GM10266 (cell line): Measurements from ENCODE around the gene LRCOL1.

Source experiments
- DNase-seq: peaks from one replicate; pipeline ENCODE4 v3.0.0; 2012; ENCODE audit errors: extremely low spot score
- TF ChIP-seq, protein P1 (sequence below): IDR thresholded peaks from 2 replicates; pipeline ENCODE4 v1.5.1; 2012; ENCODE audit warnings: mild to moderate bottlenecking, low read depth; ENCODE audit not compliant: control insufficient read depth, insufficient read depth; ENCODE audit errors: missing control alignments

The LRCOL1 gene

DNA sequence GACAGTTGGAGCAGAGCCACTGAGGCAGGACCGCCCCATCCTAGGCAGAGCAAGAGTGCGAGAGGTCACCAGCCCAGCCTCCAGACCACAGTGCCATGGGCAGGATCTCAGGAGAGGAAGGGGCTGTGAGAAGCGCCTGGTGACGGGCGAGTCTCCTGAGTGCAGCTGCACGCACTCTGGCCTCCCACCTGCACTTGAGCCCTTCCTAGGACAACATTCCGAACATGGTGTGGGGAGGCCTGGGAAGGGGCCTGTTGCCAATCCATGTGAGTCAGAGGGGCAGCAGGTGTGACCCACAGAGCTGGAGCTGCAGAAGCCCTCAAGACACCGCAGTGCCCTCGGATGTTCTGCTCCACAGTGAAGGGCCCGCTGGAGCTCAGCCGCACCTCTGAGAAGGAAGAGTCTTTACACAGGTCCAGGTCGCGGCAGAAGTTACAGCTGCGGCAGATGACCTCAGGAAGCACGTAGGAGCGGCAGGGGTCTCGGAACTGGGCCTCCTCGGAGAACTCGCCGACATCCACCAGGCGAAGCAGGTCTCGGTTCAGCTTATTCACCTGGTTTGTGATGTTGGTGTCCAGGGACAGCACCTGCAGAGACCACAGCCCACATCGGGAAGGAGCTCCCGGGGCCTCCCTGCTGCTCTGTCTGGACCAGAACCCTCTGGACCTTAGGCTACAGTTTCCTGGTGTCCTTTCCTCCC, 15.5 kb upstream of the LRCOL1 start:
- TF ChIP-seq, protein P1, sequence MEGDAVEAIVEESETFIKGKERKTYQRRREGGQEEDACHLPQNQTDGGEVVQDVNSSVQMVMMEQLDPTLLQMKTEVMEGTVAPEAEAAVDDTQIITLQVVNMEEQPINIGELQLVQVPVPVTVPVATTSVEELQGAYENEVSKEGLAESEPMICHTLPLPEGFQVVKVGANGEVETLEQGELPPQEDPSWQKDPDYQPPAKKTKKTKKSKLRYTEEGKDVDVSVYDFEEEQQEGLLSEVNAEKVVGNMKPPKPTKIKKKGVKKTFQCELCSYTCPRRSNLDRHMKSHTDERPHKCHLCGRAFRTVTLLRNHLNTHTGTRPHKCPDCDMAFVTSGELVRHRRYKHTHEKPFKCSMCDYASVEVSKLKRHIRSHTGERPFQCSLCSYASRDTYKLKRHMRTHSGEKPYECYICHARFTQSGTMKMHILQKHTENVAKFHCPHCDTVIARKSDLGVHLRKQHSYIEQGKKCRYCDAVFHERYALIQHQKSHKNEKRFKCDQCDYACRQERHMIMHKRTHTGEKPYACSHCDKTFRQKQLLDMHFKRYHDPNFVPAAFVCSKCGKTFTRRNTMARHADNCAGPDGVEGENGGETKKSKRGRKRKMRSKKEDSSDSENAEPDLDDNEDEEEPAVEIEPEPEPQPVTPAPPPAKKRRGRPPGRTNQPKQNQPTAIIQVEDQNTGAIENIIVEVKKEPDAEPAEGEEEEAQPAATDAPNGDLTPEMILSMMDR, result no peak
- DNase-seq, result no peak

DNA sequence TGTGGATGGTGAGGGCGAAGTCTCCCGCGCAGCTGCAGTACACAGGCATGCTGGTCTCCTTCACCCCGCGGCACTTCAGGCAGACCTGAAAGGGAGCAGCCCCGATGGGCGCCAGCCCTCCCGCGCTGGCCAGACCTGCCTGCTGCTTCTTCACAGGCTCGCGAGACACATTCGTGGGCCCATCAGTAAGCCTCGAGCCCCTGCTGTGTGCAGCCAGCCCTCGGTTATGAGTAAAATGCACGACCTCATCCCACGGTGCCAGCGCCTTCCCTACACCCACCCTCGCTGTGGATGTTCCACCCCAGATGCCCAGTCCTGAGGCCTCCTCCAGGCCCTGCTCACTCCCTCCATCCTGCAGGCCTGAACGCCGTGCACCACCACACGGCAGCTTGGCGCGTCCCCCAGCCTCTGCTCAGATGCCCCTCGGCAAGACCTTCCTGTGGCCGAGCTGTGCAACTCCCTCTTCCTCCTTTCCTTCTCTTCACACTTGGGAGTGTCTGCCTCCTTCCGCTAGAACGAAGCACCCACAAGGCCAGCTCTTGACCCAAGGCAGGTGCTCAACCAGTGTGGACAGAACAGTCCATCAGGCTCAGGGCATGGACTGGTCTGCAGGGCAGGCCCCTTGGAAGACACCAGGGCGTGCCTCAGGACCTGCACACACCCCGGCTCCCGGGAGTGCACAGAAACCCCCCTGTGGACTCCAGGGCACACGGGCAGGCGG, 14.7 kb upstream of the LRCOL1 start:
- no peak for DNase-seq
- TF ChIP-seq, protein P1, result no peak

DNA sequence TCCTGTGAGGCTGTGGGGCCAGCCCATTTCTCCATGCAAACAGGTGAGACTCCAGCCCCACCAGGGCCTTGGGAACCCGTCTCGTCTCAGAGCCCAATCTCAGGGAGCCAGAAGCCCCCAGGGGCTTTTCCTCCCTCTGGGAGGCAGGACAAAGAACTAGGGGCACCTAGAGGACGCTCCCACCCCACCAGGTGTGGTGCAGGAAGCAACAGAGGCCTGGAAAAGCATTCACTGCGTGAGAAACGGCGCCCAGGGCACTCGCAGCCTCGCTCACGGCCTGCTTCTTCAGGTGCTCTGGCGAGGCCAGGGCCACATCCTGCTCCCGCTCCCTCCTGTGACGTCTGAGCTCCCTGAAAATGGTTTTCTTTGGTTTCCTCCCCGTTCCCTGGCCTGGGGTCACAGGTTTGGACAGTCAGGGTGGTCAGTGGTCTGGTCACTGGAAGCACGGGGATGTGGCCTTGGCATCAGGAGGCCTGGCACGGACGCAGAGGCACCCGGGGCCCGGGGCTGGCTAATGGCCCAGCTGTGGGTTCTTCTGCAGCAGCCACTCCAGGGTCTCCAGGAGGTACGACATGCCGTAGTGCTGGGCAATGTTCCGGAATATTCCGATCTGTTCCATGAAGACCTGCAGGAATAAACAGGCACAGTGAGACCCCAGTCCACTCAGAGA, 13.9 kb upstream of the LRCOL1 start:
- DNase-seq, result no peak
- TF ChIP-seq, protein P1, result no peak

DNA sequence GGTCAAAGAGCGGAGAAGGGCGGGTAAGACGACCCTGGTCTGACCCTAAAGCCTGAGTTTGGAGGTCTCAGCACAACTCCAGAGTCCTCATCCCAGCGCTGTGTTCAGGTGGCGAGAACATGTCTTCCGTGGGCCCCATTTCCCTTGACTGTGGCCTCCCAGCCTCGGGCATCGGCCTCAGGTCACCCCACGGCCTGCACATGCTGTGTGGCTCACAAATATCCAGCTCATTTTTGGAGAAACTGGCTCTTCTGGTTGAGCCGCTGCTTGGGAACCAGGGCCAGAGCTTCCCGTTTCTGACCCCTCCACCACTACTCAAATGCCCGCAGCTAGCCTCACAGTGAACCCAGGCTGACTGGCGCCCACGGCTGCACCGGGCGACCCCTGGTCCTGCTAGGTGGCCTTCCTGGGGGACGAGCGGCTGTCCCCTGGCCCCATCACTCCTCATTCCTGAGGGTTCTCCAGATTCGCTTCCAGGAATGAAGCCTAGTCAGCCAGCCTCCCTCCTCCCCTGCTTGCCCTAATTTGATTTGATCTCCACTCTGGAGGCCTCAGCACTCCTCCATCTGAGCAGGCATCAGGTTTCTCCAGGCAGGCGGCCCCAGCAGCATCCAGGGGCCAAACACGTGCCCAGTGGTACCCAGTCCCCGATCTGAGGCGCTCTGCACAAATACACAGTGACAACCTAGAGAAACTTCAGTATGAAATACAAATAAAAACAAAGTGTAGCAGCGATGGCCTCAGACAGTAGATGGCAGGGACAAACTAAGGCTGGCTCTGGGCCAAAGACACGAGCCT, 12.9 kb upstream of the LRCOL1 start:
- TF ChIP-seq, protein P1, result no peak
- no peak for DNase-seq

DNA sequence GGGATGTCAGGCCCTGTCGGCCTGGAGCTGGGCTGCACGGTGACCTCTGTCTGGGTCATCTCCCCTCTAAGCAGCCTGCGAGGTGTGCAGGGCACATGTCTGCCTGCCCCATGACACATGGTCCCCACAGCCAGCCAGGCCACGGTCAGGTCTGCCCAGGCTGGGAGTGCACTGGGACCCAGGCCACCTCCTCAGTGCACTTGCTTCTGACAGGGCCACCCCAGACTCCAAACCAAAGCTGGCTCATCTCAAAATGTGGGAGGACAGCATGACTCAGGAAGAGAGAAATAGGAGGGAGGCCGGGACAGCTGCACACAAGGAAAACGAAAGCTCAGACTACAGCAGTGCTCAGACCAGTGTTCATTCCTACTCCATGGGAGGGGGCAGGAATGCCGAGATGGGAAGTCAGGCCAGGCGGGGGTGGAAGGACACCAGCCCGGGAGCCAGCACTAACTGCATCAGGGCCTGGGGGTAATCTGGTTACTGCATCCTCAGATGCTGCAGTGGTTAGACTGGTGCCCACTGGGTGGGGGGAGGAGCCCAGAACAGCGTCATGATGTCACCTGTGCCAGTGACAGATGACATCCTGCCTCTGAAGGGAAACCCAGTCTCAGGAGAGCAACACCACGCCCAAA, 12.2 kb upstream of the LRCOL1 start:
- TF ChIP-seq, protein P1, result no peak
- no peak for DNase-seq

DNA sequence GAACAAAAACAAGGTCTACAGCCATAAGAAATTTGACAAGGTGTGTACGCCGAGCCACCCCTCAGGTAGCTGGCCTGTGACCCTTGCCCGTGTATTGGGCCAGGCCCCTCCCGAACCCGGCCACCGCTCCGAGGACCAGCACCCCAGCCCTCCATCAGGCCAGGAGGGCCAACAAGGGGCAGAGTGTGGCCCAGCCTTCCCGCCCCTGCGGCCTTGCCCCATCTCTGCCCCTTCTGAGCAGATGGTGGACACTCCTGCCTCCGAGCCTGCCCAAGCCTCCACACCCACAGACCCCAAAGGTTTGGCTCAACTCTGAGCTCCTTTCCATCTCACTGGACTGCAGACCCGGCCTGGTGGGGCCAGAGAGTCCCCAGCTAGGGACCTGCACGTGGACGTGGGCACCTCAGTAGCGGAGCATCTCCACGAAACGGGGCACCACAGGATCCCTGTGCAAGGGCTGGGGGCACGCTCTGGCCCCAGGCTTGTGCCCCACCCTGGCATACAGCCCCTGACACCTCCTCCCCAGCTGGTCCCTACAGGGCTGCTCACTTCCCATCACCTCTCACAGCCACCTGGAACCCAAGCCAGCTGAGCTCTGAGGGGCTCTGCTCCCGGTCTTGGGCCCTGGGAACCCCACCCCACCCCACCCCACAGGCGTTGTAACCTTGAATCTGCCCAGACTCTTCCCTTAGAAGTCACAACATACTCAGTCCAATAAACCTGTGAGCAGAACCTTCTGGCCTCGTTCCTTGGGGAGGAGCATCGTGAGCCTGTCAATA, 11.5 kb upstream of the LRCOL1 start:
- TF ChIP-seq, protein P1, result no peak
- no peak for DNase-seq
